ENCODE results near the gene ALOX5AP. TPM values are rescaled to one million over a fixed set of nuclear protein-coding genes. Genes with fewer than 3 reads are reported as not detected.

The ALOX5AP gene
- total RNA-seq, 2 experiments from 2014 or later: 184 to 220 TPM

DNA sequence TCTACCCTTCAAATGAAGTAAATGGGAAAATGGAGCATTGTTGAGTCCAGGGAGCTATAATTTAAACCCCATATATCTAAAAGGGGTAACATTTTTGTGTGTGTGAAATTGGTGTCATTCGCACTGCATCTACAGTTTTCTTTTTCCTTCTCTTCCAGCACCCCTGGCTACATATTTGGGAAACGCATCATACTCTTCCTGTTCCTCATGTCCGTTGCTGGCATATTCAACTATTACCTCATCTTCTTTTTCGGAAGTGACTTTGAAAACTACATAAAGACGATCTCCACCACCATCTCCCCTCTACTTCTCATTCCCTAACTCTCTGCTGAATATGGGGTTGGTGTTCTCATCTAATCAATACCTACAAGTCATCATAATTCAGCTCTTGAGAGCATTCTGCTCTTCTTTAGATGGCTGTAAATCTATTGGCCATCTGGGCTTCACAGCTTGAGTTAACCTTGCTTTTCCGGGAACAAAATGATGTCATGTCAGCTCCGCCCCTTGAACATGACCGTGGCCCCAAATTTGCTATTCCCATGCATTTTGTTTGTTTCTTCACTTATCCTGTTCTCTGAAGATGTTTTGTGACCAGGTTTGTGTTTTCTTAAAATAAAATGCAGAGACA, 28.6 kb downstream of the ALOX5AP start:
- Mint-ChIP-seq H3K4me1 (peaks cover 46% of the 10 kb centered on the region), H3K4me3 (no peak overlapping the region), H3K27me3 (no peaks in the 10 kb centered on the region), H3K27ac (no peak overlapping the region), H3K36me3 (peaks cover 73% of the 10 kb centered on the region), H3K9me3 (ENCODE audit: low read depth) (no peaks in the 10 kb centered on the region)
- no peak for DNase-seq
- CTCF ChIA-PET: interaction anchor here (2.0 kb wide), 1 partner anchor 11 kb away, joined by 7 read pairs; no protein-coding TSS in a partner anchor
- ATAC-seq: no peak

DNA sequence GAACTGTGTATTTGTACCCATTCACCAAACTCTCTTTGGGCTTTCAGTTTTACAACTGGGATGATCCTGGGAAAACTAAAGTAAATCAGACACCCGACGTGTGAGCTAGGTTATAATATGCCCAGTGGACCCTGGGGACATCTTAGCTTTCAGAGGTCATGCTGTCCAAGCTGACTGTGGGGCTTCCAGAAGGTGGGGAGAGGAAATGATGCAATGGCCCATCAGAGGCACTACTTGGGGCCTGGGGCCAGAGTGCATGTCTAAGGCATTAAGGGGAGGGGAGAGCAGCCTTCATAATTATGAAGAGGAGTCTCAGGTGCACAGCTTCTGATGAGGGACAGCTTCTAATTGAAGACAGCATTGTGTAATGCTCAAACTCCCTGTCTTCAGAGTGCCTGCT, 30.9 kb downstream of the ALOX5AP start:
- H3K4me3 Mint-ChIP-seq: no peak overlapping the region
- CTCF ChIA-PET: interaction anchor here (1.4 kb wide), 1 partner anchor 36 kb away, joined by 4 read pairs; no protein-coding TSS in a partner anchor

DNA sequence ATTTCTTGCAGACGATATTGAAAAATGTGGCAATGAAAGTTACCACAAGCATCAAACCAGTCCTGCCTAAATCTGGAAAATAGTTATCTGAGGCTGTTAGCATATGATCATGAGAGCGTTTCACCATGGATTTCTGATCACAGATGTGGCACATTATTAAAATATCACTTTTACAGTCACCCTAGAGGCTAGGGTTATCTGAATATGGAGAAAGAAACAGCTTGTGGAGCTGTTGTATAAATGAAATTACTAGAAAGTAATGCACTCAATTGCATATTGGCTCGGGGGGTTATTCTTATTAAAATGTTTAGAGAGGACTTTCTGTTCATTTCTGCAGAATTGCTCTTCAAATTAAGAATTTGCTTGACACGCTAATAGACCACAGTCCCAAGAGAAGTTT, 35.6 kb downstream of the ALOX5AP start:
- DNase-seq (no peak), ATAC-seq (no peak)
- H3K36me3 Mint-ChIP-seq: peaks cover 67% of the 10 kb centered on the region
- H3K27ac Mint-ChIP-seq: no peak overlapping the region
- no peaks in the 10 kb centered on the region for H3K27me3 Mint-ChIP-seq
- no peaks in the 10 kb centered on the region for H3K9me3 Mint-ChIP-seq (ENCODE audit: low read depth)
- CTCF ChIA-PET: no interaction called here
- peaks cover 56% of the 10 kb centered on the region for H3K4me1 Mint-ChIP-seq
- no peak overlapping the region for H3K4me3 Mint-ChIP-seq

More for the DNA sequence above, 30.9 kb downstream of the ALOX5AP start:
- Mint-ChIP-seq H3K4me1 (peaks cover 44% of the 10 kb centered on the region), H3K27me3 (no peaks in the 10 kb centered on the region), H3K27ac (peak overlapping the region; percentile 77), H3K36me3 (peaks cover 70% of the 10 kb centered on the region), H3K9me3 (ENCODE audit: low read depth) (no peaks in the 10 kb centered on the region)
- ATAC-seq (no peak), DNase-seq (no peak)

GRCh38 chr13:30773561-30773960, 38.2 kb downstream of the ALOX5AP start:
- Mint-ChIP-seq H3K4me3 (peak overlapping the region; percentile 42), H3K36me3 (peaks cover 73% of the 10 kb centered on the region), H3K9me3 (ENCODE audit: low read depth) (no peaks in the 10 kb centered on the region), H3K4me1 (peaks cover 43% of the 10 kb centered on the region), H3K27ac (peak overlapping the region; percentile 89), H3K27me3 (no peaks in the 10 kb centered on the region)
- DNase-seq (no peak), ATAC-seq (no peak)
- CTCF ChIA-PET: interaction anchor here (1.4 to 1.8 kb wide), 2 partner anchors 35 to 38 kb away, joined by 6 read pairs; partner anchors contain the start of gene ALOX5AP

- Mint-ChIP-seq H3K4me1 (peaks cover 43% of the 10 kb centered on the region), H3K4me3 (peak overlapping the region; percentile 42), H3K36me3 (peaks cover 72% of the 10 kb centered on the region), H3K9me3 (ENCODE audit: low read depth) (no peaks in the 10 kb centered on the region), H3K27ac (peak overlapping the region; percentile 89), H3K27me3 (no peaks in the 10 kb centered on the region)
- CTCF ChIA-PET: interaction anchor here (1.2 to 1.8 kb wide), 4 partner anchors 9 to 38 kb away, joined by 3 to 6 read pairs (median 4); partner anchors contain the start of gene ALOX5AP
- peak; percentile 71 for DNase-seq
- peak; percentile 95 for ATAC-seq
These were observed 38.9 kb downstream of the ALOX5AP start for GRCh38 chr13:30774214-30774730.

GRCh38 chr13:30776661-30777060, 41.3 kb downstream of the ALOX5AP start:
- Mint-ChIP-seq H3K4me3 (no peak overlapping the region), H3K4me1 (peaks cover 42% of the 10 kb centered on the region), H3K27ac (no peak overlapping the region), H3K36me3 (peaks cover 65% of the 10 kb centered on the region), H3K27me3 (no peaks in the 10 kb centered on the region), H3K9me3 (ENCODE audit: low read depth) (peaks cover 5% of the 10 kb centered on the region)
- CTCF ChIA-PET: no interaction called here
- ATAC-seq (no peak), DNase-seq (no peak)

GRCh38 chr13:30779016-30779415, 43.7 kb downstream of the ALOX5AP start:
- H3K27ac Mint-ChIP-seq: no peak overlapping the region
- H3K36me3 Mint-ChIP-seq: peaks cover 56% of the 10 kb centered on the region
- CTCF ChIA-PET: interaction anchor here (1.4 kb wide), 1 partner anchor 12 kb away, joined by 3 read pairs; no protein-coding TSS in a partner anchor
- no peaks in the 10 kb centered on the region for H3K27me3 Mint-ChIP-seq
- DNase-seq (no peak), ATAC-seq (no peak)
- H3K4me1 Mint-ChIP-seq: peaks cover 22% of the 10 kb centered on the region
- H3K9me3 Mint-ChIP-seq (ENCODE audit: low read depth): peaks cover 8% of the 10 kb centered on the region
- H3K4me3 Mint-ChIP-seq: no peak overlapping the region

DNA sequence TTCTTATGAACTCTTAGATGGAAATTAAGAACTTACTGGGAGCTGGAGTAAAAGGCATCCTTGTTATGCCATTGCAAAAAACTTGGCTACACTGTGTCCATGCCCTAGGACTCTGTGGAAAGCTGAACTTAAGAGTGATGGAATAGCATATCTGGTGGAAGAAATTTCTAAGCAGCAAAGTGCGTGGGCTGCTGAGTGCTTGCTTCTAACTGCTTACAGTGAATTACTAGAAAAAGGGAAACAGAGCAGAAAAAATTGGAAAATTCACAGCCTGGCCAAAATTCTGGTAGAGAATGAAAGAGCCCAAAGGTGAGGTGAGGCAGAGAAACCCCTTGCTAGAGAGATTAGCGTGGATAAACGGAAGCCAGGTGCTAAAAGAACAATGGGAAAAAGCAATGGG, 44.3 kb downstream of the ALOX5AP start:
- CTCF ChIA-PET: interaction anchor here (1.4 kb wide), 1 partner anchor 13 kb away, joined by 3 read pairs; no protein-coding TSS in a partner anchor
- no peak for ATAC-seq
- Mint-ChIP-seq H3K27me3 (no peaks in the 10 kb centered on the region), H3K27ac (no peak overlapping the region), H3K9me3 (ENCODE audit: low read depth) (peaks cover 8% of the 10 kb centered on the region), H3K36me3 (peaks cover 50% of the 10 kb centered on the region), H3K4me3 (no peak overlapping the region), H3K4me1 (peaks cover 17% of the 10 kb centered on the region)
- no peak for DNase-seq

- Mint-ChIP-seq H3K4me1 (peaks cover 8% of the 10 kb centered on the region), H3K27me3 (no peaks in the 10 kb centered on the region), H3K36me3 (peaks cover 43% of the 10 kb centered on the region), H3K9me3 (ENCODE audit: low read depth) (peaks cover 8% of the 10 kb centered on the region), H3K4me3 (no peak overlapping the region), H3K27ac (no peak overlapping the region)
- DNase-seq (no peak), ATAC-seq (no peak)
- CTCF ChIA-PET: interaction anchor here (1.1 kb wide), 1 partner anchor 13 kb away, joined by 5 read pairs; no protein-coding TSS in a partner anchor
These were observed 45.1 kb downstream of the ALOX5AP start for GRCh38 chr13:30780338-30780981.

GRCh38 chr13:30785191-30785850, 50.0 kb downstream of the ALOX5AP start:
- H3K36me3 Mint-ChIP-seq: peaks cover 30% of the 10 kb centered on the region
- ATAC-seq (no peak), DNase-seq (no peak)
- H3K27ac Mint-ChIP-seq: no peak overlapping the region
- H3K4me3 Mint-ChIP-seq: no peak overlapping the region
- H3K27me3 Mint-ChIP-seq: no peaks in the 10 kb centered on the region
- H3K9me3 Mint-ChIP-seq (ENCODE audit: low read depth): peaks cover 8% of the 10 kb centered on the region
- H3K4me1 Mint-ChIP-seq: peaks cover 6% of the 10 kb centered on the region
- CTCF ChIA-PET: no interaction called here

DNA sequence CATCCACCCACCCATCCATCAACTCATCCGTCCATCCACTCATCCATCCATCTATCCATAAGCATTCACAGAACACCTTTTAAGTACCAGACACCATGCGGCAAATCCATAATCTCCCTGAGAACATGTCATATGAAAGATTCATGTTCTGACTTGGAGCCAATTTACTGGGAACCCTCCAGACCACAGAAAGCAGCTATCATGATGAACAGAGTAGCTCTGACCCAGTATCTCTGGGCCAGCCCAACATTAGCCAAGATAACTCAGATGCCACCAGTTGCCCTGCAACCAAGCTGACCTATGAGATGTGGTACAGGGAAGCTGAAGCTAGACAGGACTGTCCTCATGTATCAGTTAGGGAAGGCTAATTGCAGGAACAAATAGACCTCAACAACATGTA, 51.3 kb downstream of the ALOX5AP start:
- H3K9me3 Mint-ChIP-seq (ENCODE audit: low read depth): peaks cover 3% of the 10 kb centered on the region
- H3K4me1 Mint-ChIP-seq: peaks cover 6% of the 10 kb centered on the region
- ATAC-seq: no peak
- H3K4me3 Mint-ChIP-seq: no peak overlapping the region
- no peak for DNase-seq
- CTCF ChIA-PET: no interaction called here
- peaks cover 27% of the 10 kb centered on the region for H3K36me3 Mint-ChIP-seq
- no peak overlapping the region for H3K27ac Mint-ChIP-seq
- no peaks in the 10 kb centered on the region for H3K27me3 Mint-ChIP-seq

DNA sequence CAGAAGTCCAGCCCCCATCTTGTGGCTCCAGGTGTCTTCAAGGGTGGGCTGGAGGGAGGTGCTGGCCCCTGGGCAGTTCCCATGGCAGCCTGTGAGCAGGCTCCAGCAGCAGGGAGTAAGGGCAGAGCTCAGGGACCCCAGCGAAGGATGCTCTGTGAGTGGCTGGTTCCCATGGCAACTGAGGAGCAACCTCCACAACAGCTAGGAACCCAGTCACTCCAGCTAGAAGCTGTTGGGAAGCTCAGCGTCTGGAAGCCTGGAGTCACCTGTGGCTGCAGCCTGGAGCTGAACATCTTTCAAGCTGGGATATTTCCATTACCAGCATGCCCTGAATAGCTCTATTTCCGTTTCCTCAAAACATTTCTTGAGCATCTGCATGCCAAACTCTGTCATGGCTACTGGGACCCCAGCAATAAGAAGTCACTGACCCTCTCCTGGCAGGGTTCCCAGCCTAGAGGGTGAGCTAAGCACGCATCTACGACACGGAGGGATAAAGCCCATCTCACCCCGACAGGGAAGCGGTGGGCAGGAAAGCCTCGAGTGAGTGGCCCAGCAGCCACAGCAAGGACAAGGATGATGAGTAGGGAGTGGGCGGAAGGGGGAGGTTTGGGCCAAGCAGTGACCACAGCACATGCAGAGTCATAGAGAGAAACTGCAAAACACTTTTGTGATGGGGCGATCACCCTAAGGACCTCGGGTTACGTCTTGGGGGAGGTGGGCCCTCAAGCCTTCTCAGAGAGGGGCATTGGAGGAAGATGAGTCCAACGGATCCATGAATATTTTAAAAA, 52.6 kb downstream of the ALOX5AP start:
- Mint-ChIP-seq H3K9me3 (ENCODE audit: low read depth) (no peaks in the 10 kb centered on the region), H3K36me3 (peaks cover 20% of the 10 kb centered on the region), H3K27me3 (no peaks in the 10 kb centered on the region), H3K4me3 (no peak overlapping the region), H3K4me1 (peaks cover 6% of the 10 kb centered on the region), H3K27ac (no peak overlapping the region)
- ATAC-seq (no peak), DNase-seq (no peak)
- CTCF ChIA-PET: interaction anchor here (1.1 to 2.0 kb wide), 4 partner anchors 10 to 59 kb away, joined by 3 to 5 read pairs (median 3); no protein-coding TSS in a partner anchor

Data from activated CD8-positive, alpha-beta memory T cell treated with anti-CD3 and anti-CD28 coated beads, Interleukin-2, amount 10 ng/mL, durations not matched to agents 7 days and 5 days (primary cell).